ENCODE results near the gene BICRA. TPM values are rescaled to one million over a fixed set of nuclear protein-coding genes. Genes with fewer than 3 reads are reported as not detected.

The BICRA gene
- polyA plus RNA-seq, 10 donors: 5.7 to 12.6 (median 10.0) TPM

DNA sequence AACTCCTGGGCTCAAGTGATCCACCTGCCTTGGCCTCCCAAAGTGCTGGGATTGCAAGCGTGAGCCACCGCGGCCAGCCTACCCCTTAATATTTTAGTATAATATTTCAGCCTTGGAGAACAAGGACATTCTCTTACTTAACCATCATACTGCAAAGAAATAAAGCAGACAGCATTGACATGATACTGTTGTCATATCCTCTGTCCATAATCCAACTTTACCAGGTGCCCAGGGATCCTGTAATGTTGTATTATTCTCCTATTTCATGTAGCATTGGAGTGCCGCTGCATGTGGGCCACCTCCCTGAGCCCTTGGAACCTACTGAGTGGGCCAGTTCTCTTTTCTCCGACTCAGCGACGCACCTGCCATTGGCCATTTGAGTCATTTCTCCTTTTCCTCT, 82.8 kb downstream of the BICRA start:
- no peak for DNase-seq

DNA sequence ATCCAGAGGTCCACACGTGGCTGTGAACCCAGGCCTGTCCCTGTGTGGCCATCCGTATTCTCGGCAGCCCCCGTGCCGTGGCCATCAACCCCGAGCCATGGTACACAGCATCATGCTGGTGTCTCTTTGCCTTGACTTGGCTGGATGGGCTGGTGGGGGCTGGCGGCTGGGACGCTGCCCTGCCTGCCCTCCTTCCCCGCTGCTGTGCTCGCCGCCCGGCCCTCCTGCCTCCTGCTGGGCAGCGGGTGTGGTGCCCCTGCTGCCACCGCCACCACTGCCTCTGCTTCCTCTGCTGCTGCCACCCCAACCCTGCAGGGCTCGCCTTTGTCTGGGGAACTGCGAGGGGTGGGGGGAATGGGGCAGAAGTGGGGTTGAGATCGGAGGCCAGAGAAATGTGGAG, 84.6 kb downstream of the BICRA start:
- DNase-seq: no peak

DNA sequence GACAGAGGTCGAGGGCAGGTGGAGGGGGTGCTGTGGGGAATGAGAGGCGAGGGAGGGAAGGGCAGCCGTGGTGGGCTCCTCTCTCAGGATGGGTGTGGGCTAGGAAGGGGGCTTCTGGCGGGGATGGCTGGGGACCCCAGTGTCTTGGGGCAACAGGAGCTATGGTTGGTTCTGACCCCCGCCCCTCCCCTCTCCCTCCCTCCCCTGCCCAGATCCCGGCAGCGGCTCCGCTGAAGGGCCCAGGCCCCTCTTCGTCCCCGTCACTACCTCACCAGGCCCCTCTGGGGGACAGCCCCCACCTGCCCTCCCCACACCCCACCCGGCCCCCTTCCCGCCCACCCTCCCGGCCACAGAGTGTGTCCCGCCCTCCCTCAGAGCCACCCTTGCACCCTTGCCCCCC, 85.0 kb downstream of the BICRA start:
- no peak for DNase-seq

DNA sequence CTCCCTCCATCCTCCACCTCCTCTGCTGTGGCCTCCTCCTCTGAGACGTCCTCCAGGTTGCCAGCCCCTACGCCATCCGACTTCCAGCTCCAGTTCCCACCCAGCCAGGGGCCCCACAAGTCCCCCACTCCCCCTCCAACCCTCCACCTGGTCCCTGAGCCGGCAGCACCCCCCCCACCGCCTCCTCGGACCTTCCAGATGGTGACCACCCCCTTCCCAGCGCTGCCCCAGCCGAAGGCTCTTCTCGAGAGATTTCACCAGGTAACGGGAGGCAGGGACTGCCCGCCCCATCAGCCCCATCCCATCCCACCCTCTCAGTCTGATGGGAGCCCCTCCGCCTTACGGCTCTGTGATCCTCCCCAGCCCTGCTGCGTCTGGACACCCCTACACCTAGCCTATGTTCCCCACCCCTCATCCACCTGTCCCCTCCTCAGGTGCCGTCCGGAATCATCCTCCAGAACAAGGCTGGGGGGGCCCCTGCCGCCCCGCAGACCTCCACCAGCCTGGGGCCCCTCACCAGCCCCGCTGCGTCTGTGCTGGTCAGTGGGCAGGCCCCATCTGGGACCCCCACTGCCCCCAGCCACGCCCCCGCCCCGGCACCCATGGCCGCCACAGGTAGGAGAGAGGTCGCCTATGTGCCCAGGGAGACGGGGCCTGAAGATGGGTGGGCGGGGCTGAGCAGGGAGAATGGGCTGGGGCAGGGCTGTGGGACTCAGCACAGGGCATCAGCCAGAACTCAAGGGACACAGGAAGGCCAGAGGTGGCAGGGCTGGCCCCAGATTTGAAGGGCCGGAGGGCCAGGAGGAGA, 85.7 kb downstream of the BICRA start:
- DNase-seq: no peak

DNA sequence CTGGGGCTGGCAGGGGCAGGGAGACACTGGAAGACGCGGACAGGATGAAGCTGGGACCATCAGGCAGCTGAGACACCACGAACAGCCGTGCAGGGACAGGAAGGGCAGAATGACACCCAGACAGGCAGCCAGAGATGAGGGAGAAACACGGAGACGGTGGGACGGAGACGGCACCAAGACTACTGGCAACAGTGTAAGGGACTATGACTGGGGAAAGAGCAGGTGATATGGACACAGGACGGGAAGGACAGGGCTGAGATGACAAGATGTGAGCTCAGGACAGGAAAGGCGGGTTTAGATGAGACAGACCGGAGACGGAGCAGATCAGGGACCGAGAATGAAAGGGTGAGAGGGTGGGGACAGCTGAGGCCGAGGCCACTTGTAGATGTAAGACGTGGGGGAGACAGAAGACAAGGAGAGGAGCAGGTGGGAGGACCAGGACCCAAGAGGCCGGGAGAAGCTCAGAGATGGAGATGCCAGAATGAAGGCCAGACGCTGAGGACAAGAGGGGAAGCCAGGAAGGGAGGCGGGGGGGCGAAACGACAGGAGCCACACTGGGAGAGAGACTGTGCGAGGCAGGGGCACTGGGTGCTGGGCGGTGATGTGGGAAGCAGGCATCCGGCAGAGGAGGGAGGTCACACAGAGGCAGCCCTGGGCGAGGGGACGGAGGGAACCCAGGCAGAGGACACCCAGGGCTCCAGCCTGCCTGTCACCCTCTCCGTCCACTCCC, 86.8 kb downstream of the BICRA start:
- DNase-seq: no peak

DNA sequence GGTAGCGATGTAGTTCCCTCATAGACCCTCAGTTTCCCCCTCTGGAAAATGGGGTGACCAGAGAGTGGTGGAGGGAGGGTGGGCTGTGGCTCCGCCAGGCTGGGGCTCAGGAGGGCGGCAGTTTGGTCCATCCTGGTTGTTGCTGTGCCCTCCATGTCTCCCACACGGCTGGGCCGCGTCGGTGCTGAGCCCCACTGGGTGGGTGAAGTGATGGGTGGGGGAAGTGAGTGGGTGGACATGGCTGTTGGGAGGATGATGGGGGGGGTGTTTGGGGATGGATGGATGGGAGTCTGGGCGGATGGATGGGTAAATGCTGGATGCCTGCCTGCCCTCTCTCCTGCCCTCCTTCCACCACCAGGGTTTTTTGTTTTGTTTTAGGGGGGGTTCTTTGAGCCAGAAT, 87.7 kb downstream of the BICRA start:
- DNase-seq: no peak

DNA sequence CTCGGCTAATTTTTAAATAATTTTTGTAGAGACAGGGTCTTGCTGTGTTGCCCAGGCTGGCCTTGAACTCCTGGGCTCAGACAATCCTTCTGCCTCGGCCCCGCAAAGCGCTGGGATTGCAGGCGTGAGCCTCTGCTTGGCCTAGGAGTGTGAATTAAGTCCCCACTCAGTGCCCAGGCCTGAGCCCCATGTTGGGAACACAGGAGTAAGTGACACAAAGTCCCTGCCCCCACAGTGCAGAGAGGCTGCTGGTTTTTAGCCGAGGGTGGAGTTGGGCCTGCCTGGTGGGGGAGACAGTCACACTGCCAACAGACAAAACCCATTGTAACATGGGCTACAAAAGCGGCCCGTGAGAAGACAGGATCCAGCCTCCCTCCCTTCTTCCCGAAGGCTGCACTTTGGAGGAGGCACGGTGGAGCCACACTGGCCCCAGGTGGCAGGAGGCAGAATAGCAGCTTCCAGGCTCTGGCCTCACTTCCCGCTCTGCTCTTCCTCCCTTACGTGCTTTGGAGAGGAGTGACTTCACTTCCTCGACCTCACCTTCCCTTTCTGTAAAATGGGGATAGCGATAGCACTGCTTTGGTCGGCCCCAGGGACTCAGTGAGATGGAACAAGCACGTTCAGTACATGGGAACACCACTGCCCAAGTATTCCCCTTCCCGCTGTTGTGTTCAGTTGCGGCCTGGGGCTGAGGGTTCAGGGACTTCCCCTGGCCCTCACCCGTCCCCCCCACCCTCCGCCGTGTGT, 89.1 kb downstream of the BICRA start:
- peak; percentile 69 to 88 (median 84) for DNase-seq

DNA sequence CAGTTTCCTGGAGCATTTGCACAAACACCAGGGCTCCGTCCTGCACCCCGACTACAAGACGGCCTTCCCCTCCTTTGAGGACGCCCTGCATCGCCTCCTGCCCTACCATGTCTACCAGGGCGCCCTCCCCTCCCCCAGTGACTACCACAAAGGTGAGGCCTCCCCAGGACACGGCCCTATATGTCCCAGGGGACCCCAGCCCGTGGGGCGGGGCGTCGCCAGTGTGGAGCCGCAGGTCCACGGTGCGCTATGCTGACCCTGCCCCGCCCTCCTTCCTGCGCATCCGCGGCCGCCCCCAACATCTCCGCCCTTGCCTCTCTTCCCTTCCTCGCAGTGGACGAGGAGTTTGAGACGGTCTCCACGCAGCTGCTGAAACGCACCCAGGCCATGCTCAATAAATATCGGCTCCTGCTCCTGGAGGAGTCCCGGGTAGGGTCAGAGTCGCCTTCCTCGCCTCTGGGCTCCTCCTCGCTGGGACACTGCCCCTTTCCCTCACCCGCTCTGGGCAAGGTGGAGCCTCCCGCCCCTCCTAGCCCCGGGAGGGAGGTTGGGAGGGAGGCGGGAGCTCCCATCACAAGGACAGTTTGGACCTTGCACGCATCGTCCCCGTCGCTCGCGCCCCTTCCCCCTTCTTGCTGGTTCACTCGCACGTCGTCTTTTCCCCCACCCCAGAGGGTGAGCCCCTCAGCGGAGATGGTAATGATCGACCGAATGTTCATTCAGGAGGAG, 89.9 kb downstream of the BICRA start:
- DNase-seq: no peak

DNA sequence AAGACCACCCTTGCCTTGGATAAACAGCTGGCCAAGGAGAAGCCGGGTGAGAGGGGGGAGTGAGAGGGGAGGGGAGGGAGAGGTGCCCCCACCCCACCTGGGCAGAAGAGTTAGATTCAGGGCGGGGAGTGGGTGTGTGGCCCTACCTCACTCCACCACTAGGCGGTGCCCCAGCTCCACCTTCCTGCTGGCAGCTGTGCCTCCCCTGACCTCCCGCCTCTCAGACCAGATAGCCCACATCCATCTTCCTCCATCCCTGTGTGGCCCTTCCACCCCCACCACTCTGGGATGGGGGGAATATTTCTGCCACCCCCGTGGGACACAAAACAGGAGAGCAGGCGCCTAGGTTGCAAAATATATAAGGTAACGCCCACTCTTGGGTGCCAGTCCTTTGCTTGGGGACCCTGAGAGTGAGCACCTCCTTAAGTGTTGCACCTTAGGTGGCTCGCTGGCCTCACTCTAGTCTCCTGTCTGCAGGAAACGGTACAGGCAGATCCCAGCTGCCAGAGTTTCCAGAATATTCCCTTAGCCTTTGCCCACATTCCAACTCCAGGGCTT, 90.5 kb downstream of the BICRA start:
- peak in 1 of 3 donors; percentile 42 for DNase-seq

DNA sequence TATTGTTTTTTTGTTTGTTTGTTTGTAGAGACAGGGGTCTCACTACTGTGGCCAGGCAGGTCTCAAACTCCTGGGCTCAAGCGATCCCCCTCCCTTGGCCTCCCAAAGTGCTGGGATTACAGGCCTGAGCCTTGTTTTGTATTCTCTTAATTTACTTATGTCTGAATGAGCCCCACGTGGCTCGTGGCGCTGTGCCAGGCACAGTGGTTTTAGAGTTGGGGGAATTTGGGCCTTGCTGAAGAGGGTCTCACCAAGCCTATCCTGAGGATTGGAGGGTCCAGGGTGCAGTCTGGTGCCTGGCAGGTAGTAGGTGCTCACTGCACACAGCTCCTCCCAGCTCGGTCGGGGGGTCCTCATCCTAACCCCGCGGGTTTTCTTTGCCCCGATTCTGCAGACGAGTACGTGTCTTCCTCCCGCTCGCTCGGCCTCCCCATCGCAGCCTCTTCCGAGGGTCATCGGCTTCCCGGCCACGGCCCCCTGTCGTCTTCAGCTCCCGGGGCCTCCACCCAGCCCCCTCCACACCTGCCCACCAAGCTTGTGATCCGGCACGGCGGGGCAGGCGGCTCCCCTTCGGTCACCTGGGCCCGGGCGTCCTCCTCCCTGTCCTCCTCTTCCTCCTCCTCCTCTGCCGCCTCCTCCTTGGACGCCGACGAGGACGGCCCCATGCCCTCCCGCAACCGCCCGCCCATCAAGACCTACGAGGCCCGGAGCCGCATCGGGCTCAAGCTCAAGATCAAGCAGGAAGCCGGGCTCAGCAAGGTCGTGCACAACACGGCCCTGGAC, 92.2 kb downstream of the BICRA start:
- no peak for DNase-seq

DNA sequence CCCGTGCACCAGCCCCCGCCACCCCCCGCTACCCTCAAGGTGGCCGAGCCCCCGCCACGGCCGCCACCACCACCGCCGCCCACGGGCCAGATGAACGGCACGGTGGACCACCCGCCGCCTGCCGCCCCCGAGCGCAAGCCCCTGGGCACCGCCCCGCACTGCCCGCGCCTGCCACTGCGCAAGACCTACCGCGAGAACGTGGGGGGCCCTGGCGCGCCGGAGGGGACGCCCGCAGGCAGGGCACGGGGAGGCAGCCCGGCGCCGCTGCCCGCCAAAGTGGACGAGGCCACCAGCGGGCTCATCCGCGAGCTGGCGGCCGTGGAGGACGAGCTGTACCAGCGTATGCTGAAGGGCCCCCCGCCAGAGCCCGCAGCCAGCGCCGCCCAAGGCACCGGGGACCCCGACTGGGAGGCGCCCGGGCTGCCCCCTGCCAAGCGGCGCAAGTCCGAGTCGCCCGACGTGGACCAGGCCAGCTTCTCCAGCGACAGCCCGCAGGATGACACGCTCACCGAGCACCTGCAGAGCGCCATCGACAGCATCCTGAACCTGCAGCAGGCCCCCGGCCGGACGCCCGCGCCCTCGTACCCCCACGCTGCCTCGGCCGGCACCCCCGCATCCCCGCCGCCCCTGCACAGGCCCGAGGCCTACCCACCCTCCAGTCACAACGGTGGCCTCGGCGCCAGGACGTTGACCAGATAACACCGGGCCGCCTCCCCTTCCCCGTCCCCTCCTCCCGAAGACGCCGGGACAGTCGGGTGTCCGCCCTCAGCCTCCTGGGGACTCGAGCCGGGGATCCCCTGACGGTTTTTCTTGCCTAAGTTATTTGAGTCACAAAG, 93.0 kb downstream of the BICRA start:
- DNase-seq: no peak

DNA sequence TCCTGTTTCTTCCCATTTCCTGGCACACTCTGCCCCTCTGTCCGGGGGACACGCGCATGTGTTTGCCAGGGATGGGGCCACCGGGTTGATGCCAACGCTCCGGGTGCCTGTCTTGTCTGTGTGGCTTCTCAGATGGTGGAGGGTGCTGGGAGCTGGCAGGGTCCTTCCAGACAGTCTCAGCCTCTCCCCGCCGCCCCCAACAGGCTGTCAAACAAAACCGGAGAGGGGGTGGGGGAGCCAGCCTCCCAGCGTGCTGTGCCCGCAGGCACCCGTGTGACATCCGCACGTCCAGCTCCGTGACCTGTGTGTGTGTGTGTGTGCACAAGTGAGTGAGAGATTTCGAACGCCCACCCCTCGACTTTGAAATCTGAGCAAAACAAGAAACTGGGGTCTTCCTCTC, 93.7 kb downstream of the BICRA start:
- DNase-seq: no peak

DNA sequence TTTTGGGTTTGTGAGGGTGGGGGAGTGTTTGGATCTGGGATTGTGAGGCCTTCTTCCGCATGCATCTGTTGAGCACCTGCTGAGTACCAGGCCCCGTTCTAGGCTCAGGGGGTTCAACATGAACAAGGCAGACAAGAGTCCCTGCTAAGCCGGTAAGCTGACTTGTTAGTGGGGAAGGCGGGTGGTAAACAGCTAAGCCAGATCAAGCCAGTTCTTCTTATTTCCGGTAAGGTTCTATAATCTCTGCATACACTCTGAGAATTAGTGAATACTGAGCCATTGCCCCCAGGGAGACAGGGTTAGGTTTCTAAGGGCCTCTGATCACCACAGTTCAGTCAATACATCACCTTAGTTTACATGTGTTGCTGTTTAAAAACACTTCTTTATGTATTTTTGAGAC, 94.4 kb downstream of the BICRA start:
- DNase-seq: peak in 1 of 3 donors; percentile 1

DNA sequence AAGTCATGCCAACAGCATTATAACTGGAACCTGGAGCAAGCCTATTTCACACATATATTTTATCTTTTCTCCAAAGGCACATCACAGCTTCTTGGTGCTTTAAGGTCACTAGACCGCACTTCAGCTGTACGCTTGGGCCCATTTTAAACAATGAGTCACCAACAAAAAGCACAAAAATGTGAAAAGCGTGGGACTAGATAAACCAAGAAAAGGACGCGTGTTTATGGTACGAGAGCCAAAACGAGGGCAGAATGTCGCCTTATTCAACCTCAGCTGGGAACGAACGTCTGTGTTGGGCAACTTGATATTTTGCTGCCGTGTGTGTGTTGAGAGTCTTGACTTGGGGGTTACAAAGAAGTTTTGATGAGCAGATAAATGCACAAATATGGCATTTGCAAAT, 95.1 kb downstream of the BICRA start:
- DNase-seq: no peak

DNA sequence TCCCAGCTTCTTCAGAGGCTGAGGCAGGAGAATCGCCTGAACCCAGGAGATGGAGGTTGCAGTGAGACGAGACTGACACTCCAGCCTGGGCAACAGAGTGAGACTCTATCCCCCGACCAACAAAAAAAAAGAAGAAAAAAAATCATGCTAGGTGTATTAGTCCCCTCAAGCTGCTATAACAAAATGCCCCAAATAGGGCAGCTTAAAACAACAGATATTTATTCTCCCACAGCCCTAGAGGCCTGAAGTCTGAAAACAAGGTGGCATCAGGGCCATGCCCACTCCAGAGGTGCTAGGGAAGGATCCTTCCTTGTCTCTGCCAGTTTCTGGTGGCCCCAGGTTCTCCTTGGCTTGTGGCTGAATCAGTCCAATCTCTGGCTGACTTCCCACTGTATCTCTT, 95.7 kb downstream of the BICRA start:
- peak in 1 of 3 donors; percentile 0 for DNase-seq

DNA sequence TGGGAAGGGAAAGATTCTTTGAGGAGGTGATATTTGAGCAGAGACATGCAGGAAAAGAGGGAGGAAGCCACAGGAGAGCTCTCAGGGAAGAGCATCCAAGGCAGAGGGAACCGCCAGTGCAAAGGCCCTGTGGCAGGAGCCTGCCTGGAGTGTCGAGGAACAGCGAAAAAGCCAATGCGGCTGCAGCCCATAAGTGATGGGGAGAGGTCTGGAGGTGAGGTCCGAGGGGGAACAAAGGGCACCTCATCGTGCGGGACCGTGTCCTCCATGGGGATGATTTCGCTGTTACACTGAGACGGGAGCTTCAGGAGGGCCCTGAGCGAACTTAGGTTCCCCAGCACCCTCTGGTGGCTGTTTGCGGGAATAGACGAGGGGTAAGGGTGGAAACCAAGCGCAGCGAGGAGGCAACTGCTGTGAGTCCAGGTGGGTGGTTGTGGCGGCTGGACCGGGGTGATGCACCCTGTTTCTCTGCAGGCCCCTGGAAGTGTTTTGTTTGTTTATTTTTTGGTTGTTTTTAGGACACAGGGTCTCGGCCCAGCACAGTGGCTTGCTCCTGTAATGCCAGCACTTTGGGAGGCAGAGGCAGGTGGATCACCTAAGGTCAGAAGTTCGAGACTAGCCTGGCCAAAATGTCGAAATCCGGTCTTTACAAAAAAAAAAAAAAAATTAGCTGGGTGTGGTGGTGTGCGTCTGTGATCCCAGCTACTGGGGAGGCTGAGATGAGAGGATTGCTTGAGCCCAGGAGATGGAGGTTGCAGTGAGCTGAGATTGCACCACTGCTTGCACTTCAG, 98.4 kb downstream of the BICRA start:
- DNase-seq: peak in 2 of 3 donors; percentile 49 to 73

DNA sequence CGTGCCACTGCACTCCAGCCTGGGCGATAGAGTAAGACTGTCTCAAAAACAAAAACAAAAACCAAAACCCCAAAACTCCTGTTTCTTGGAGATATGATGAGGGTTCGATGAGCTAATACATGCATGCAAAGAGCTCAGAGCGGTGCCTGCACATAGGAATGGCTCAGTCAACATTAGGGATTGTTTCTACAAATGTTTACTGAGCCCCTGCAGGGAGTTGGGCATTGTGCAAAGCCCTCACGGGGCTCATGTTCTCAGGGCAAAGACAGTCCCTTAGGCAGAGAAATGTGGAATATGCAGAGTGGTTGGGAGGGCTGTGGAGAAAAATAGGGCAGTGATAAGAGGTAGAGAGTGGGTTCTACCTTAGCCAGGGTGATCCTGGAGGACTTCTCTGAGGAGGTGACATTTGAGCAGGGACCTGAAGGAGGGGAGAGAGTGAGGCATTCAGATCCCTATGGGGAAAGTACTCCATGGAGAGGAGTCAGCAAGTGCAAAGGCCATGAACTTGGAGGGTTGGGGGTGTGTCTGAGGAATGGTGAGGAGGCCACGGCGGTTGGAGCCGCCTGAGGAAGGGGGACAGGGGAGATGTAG, 102.8 kb downstream of the BICRA start:
- DNase-seq: no peak
